IMR-90 (cell line): ENCODE data around the gene PDS5B. TPM values are rescaled to one million over a fixed set of nuclear protein-coding genes. Genes with fewer than 3 reads are reported as not detected.

ENCODE experiments used
- ATAC-seq: fragments of 200-7000 bp; cut with Tn5 transposase; 2 replicates; pipeline ENCODE4 v1.9.1; 2020; ENCODE audit warnings: low read depth, mild to moderate bottlenecking, moderate library complexity
- BruUV-seq: library from RNA; stranded (reverse); fragments of 400-500 nt; replicated peaks from 2 replicates; lab custom pipeline; 2021; lab: Mats Ljungman, UMichigan
- CTCF ChIA-PET: fragments of 300-600 bp; formaldehyde crosslinking; extraction: SDS; loops from one replicate; lab custom pipeline; 2021; ENCODE audit warnings: antibody characterized with exemption; lab: Yijun Ruan, JAX
- POLR2A ChIA-PET: fragments of 300-600 bp; sonication (Branson Sonifier 250); formaldehyde crosslinking; loops from one replicate; lab custom pipeline; 2022; ENCODE audit warnings: antibody characterized with exemption; ENCODE audit not compliant: unreplicated experiment; lab: Charles Lee
- DNase-seq: peaks from one replicate; pipeline ENCODE4 v3.0.0; 2013
- H2AFZ ChIP-seq: replicated peaks from 2 replicates; pipeline ENCODE3; 2013; ENCODE audit warnings: low read length, mild to moderate bottlenecking; ENCODE audit not compliant: poor library complexity
- H2AK5ac ChIP-seq: 2 replicates; pipeline ENCODE4 v1.6.1; 2013; ENCODE audit warnings: low read depth, low read length, inconsistent platforms
- H2AK9ac ChIP-seq: replicated peaks from 2 replicates; pipeline ENCODE3; 2013; ENCODE audit warnings: mild to moderate bottlenecking, low read depth, low read length, moderate library complexity; ENCODE audit not compliant: poor library complexity
- H2BK120ac ChIP-seq: 2 replicates; pipeline ENCODE4 v1.6.1; 2013; ENCODE audit warnings: low read depth, low read length, inconsistent platforms
- H2BK15ac ChIP-seq: 3 replicates; pipeline ENCODE4 v1.6.1; 2013; ENCODE audit warnings: low read depth, low read length, inconsistent platforms
- H2BK20ac ChIP-seq: 2 replicates; pipeline ENCODE4 v1.6.1; 2013; ENCODE audit warnings: low read depth, mild to moderate bottlenecking, inconsistent platforms, low read length, moderate library complexity
- H2BK5ac ChIP-seq: 2 replicates; pipeline ENCODE4 v1.6.1; 2013; ENCODE audit warnings: mild to moderate bottlenecking, low read depth, low read length, inconsistent platforms; ENCODE audit not compliant: poor library complexity, severe bottlenecking
- H3K14ac ChIP-seq: replicated peaks from 2 replicates; pipeline ENCODE4 v1.6.1; 2013; ENCODE audit warnings: low read depth, low read length, inconsistent platforms
- H3K18ac ChIP-seq: 2 replicates; pipeline ENCODE4 v1.6.1; 2013; ENCODE audit warnings: low read depth, low read length, control low read depth
- H3K23ac ChIP-seq: 2 replicates; pipeline ENCODE4 v1.6.1; 2013; ENCODE audit warnings: low read depth, low read length, inconsistent platforms
- H3K27ac ChIP-seq: 2 replicates; pipeline ENCODE4 v1.5.1; 2013; ENCODE audit warnings: mild to moderate bottlenecking, control low read depth, low read length; ENCODE audit not compliant: insufficient read depth
- H3K27me3 ChIP-seq: 2 replicates; pipeline ENCODE4 v1.6.1; 2013; ENCODE audit warnings: low read length; ENCODE audit not compliant: control insufficient read depth, insufficient read depth
- H3K36me3 ChIP-seq: 2 replicates; pipeline ENCODE4 v1.6.1; 2013; ENCODE audit warnings: low read length, mixed read lengths; ENCODE audit not compliant: control insufficient read depth, insufficient read depth
- H3K4ac ChIP-seq: 2 replicates; pipeline ENCODE4 v1.6.1; 2013; ENCODE audit warnings: low read depth, low read length, inconsistent platforms
- H3K4me1 ChIP-seq: 2 replicates; pipeline ENCODE4 v1.6.1; 2013; ENCODE audit warnings: low read length, mixed read lengths; ENCODE audit not compliant: control insufficient read depth, insufficient read depth
- H3K4me2 ChIP-seq: 2 replicates; pipeline ENCODE4 v1.6.1; 2013; ENCODE audit warnings: low read depth, mild to moderate bottlenecking, control low read depth, low read length, moderate library complexity
- H3K4me3 ChIP-seq: 2 replicates; pipeline ENCODE4 v1.5.1; 2013; ENCODE audit warnings: low read depth, mild to moderate bottlenecking, control low read depth, low read length, moderate library complexity; ENCODE audit not compliant: insufficient read depth
- H3K56ac ChIP-seq: 2 replicates; pipeline ENCODE4 v1.6.1; 2013; ENCODE audit warnings: low read length, inconsistent platforms; ENCODE audit not compliant: insufficient read depth; ENCODE audit errors: extremely low read depth
- H3K79me1 ChIP-seq, 2 experiments: 2 replicates each; pipeline ENCODE4 v1.6.1; 2013; ENCODE audit warnings: low read length in 2 of 2, inconsistent platforms in 1 of 2, low read depth in 1 of 2
- H3K9ac ChIP-seq: 2 replicates; pipeline ENCODE4 v1.6.1; 2013; ENCODE audit warnings: low read depth, low read length, control low read depth
- H3K9me1 ChIP-seq: 2 replicates; pipeline ENCODE4 v1.6.1; 2013; ENCODE audit warnings: low read length, inconsistent platforms; ENCODE audit not compliant: insufficient read depth
- H3K9me3 ChIP-seq: 2 replicates; pipeline ENCODE4 v1.6.1; 2013; ENCODE audit warnings: low read length; ENCODE audit not compliant: control insufficient read depth, insufficient read depth
- H4K20me1 ChIP-seq: 2 replicates; pipeline ENCODE4 v1.6.1; 2013; ENCODE audit warnings: low read length, inconsistent platforms; ENCODE audit not compliant: insufficient read depth
- H4K5ac ChIP-seq: 2 replicates; pipeline ENCODE4 v1.6.1; 2013; ENCODE audit warnings: mild to moderate bottlenecking, low read depth, low read length, control low read depth
- H4K8ac ChIP-seq, 2 experiments: 2 replicates each; pipeline ENCODE4 v1.6.1; 2013; ENCODE audit warnings: low read depth in 2 of 2, low read length in 2 of 2, control low read depth in 1 of 2, inconsistent platforms in 1 of 2
- H4K91ac ChIP-seq: 2 replicates; pipeline ENCODE4 v1.6.1; 2013; ENCODE audit warnings: low read depth, low read length, inconsistent platforms; ENCODE audit not compliant: insufficient read depth
- BHLHE40 ChIP-seq: fragments of 150-350 bp; IDR thresholded peaks from 2 replicates; pipeline ENCODE4 v1.6.1; 2016; ENCODE audit warnings: mild to moderate bottlenecking, low read depth, low read length
- CEBPB ChIP-seq: IDR thresholded peaks from 2 replicates; pipeline ENCODE4 v1.6.1; 2012; ENCODE audit warnings: low read depth, low read length, improper control_type of control experiment
- CHD1 ChIP-seq: IDR thresholded peaks from 2 replicates; pipeline ENCODE4 v1.6.1; 2012; ENCODE audit warnings: low read depth, low read length, improper control_type of control experiment
- CTCF ChIP-seq: conservative IDR thresholded peaks from 2 replicates; pipeline ENCODE4 v1.5.1; 2012; ENCODE audit warnings: mild to moderate bottlenecking, low read depth, low read length, improper control_type of control experiment
- ELK1 ChIP-seq: fragments of 150-350 bp; IDR thresholded peaks from 2 replicates; pipeline ENCODE4 v1.6.1; 2016; ENCODE audit warnings: low read depth, mild to moderate bottlenecking, low read length, moderate library complexity, borderline replicate concordance
- FOS ChIP-seq: fragments of 150-350 bp; IDR thresholded peaks from 2 replicates; pipeline ENCODE4 v1.6.1; 2016; ENCODE audit warnings: low read depth, low read length
- MXI1 ChIP-seq: IDR thresholded peaks from 2 replicates; pipeline ENCODE4 v1.6.1; 2012; ENCODE audit warnings: low read depth, mild to moderate bottlenecking, low read length, moderate library complexity, borderline replicate concordance
- NFE2L2 ChIP-seq: fragments of 150-350 bp; IDR thresholded peaks from 2 replicates; pipeline ENCODE4 v1.6.1; 2016; ENCODE audit warnings: low read depth, mild to moderate bottlenecking, low read length
- POLR2A ChIP-seq: IDR thresholded peaks from 2 replicates; pipeline ENCODE4 v1.6.1; 2012; ENCODE audit warnings: mild to moderate bottlenecking, low read depth, low read length
- RAD21 ChIP-seq: IDR thresholded peaks from 2 replicates; pipeline ENCODE4 v1.6.1; 2012; ENCODE audit warnings: low read length, improper control_type of control experiment
- RCOR1 ChIP-seq: IDR thresholded peaks from 2 replicates; pipeline ENCODE4 v1.6.1; 2012; ENCODE audit warnings: mild to moderate bottlenecking, low read length, improper control_type of control experiment; ENCODE audit not compliant: insufficient replicate concordance
- RFX5 ChIP-seq: IDR thresholded peaks from 2 replicates; pipeline ENCODE4 v1.8.0; 2012; ENCODE audit warnings: low read depth, mild to moderate bottlenecking, low read length, moderate library complexity
- USF2 ChIP-seq: fragments of 150-350 bp; IDR thresholded peaks from 2 replicates; pipeline ENCODE4 v1.6.1; 2017; ENCODE audit warnings: mild to moderate bottlenecking, antibody characterized with exemption, low read length, low read depth
- WGBS, 2 experiments: methylation state at CpG; one replicate each; pipeline versions ENCODE4 v1.1.5 to v1.1.7; 2013; ENCODE audit warnings: missing lambda C conversion rate in 2 of 2; ENCODE audit not compliant: insufficient read length in 1 of 2; ENCODE audit errors: extremely low coverage in 2 of 2; 5-methylcytosine and 5-hydroxymethylcytosine counted together
- dilution Hi-C: fragments of 300-500 bp; cut with HindIII; formaldehyde crosslinking; loops from one replicate; pipeline ENCODE4 v1.14.3; 2018; ENCODE audit warnings: low sequenced_read_pairs; ENCODE audit not compliant: unreplicated experiment
- in situ Hi-C: fragments of 300-500 bp; cut with MboI; formaldehyde crosslinking; loops from 3 replicates; pipeline ENCODE4 v1.14.3; 2019; ENCODE audit warnings: low sequenced_read_pairs, inconsistent platforms, mixed read lengths
- intact Hi-C: fragments of 100-400 bp; cut with micrococcal nuclease; formaldehyde crosslinking; loops from 2 replicates; pipeline ENCODE4 v1.10.0; 2022
- polyA plus RNA-seq, 3 experiments: library from polyadenylated mRNA; depleted of rRNA; stranded (reverse); fragments of >200 nt; gene quantifications; 2 replicates each; pipeline ENCODE4 v1.2.3, GENCODE V29; 2012; ENCODE audit warnings: low replicate concordance in 1 of 3
- total RNA-seq: library from RNA; depleted of rRNA; stranded (reverse); fragments of >200 nt; gene quantifications from 2 replicates; pipeline ENCODE4 v1.2.3, GENCODE V29; 2012

The PDS5B gene
- total and polyA plus RNA-seq, 2 of the 4 experiments (the other 2 are of a cell fraction): 6.2 to 20.1 TPM

- no peak overlapping the region for H3K9ac ChIP-seq
- H4K5ac ChIP-seq: no peak overlapping the region
- H2BK120ac ChIP-seq: no peak overlapping the region
- ChIA-PET POLR2A (no interaction called here), CTCF (interaction anchor here (0.7 to 1.1 kb wide), 2 partner anchors 8 to 10 kb away, joined by 3 to 4 read pairs; no protein-coding TSS in a partner anchor)
- H4K91ac ChIP-seq: no peak overlapping the region
- no TSS peak for BruUV-seq
- no peak overlapping the region for H3K18ac ChIP-seq
- H4K8ac ChIP-seq: no peak overlapping the region
- H2BK15ac ChIP-seq: no peak overlapping the region
- peaks cover 5% of the 10 kb centered on the region for H3K9me1 ChIP-seq
- H3K4ac ChIP-seq: no peak overlapping the region
- no peak overlapping the region for H3K4me2 ChIP-seq
- H2BK5ac ChIP-seq: no peak overlapping the region
- no peak overlapping the region for H3K4me3 ChIP-seq
- no peak overlapping the region for H2AK9ac ChIP-seq
- no peak overlapping the region for H2BK20ac ChIP-seq
- in situ Hi-C loops: no loop called here
- H3K56ac ChIP-seq: no peak overlapping the region
- no peaks in the 10 kb centered on the region for H3K36me3 ChIP-seq
- TF ChIP-seq ELK1 (no peak), FOS (no peak), CEBPB (no peak), NFE2L2 (no peak), USF2 (no peak), RFX5 (no peak), POLR2A (no peak), CTCF (no peak), BHLHE40 (no peak), RAD21 (no peak), CHD1 (no peak), MXI1 (no peak), RCOR1 (no peak)
- H4K20me1 ChIP-seq: peaks cover 25% of the 10 kb centered on the region
- no peak overlapping the region for H2AFZ ChIP-seq
- H3K27me3 ChIP-seq: no peaks in the 10 kb centered on the region
- H3K9me3 ChIP-seq: no peaks in the 10 kb centered on the region; the same call in 1 of the 2 replicates
- H3K27ac ChIP-seq: no peak overlapping the region
- intact Hi-C loops: no loop called here
- dilution Hi-C loops: no loop called here
- H3K23ac ChIP-seq: no peak overlapping the region
- no peak for ATAC-seq
- H3K79me1 ChIP-seq: peaks cover 23 to 40% of the 10 kb centered on the region in 2 experiments
- DNase-seq: no peak
- no peaks in the 10 kb centered on the region for H3K4me1 ChIP-seq
- H3K14ac ChIP-seq: peak overlapping the region; percentile 21
- no CpG with 5 or more reads among the region's 1 CpG for WGBS, 2 experiments
- H2AK5ac ChIP-seq: no peak overlapping the region
These were observed 23.2 kb downstream of the PDS5B start for GRCh38 chr13:32609428-32609827.
